Natural killer cell (primary cell): Measurements from ENCODE around the gene CDK14. TPM values are rescaled to one million over a fixed set of nuclear protein-coding genes. Genes with fewer than 3 reads are reported as not detected.

Experiments
- ATAC-seq, 3 donors: fragments of 150-1000 bp in 2 of 3; fragments of 200-7000 bp in 1 of 3; cut with Tn5 transposase; 1 replicate in 1 of 3; 2 replicates in 2 of 3; pipeline ENCODE4 v1.10.0; 2021; ENCODE audit warnings: mild to moderate bottlenecking in 2 of 3, moderate library complexity in 2 of 3
- DNase-seq, 2 donors: peaks; one replicate each; pipeline versions ENCODE4 v3.0.0 to v3.0.0-alpha.2; 2013 to 2021; ENCODE audit warnings: mixed read lengths in 1 of 2
- H3K27ac ChIP-seq: one replicate; pipeline ENCODE4 v1.5.1; 2013; ENCODE audit warnings: mild to moderate bottlenecking, low read length
- H3K27me3 ChIP-seq: one replicate; pipeline ENCODE4 v1.6.1; 2013; ENCODE audit warnings: low read length; ENCODE audit not compliant: control insufficient read depth, insufficient read depth
- H3K36me3 ChIP-seq: one replicate; pipeline ENCODE4 v1.6.1; 2013; ENCODE audit warnings: low read length; ENCODE audit not compliant: control insufficient read depth, insufficient read depth
- H3K4me1 ChIP-seq: one replicate; pipeline ENCODE4 v1.6.1; 2013; ENCODE audit warnings: low read length; ENCODE audit not compliant: control insufficient read depth, insufficient read depth
- H3K4me3 ChIP-seq: one replicate; pipeline ENCODE4 v1.5.1; 2013; ENCODE audit warnings: low read length
- H3K9me3 ChIP-seq: one replicate; pipeline ENCODE4 v1.6.1; 2013; ENCODE audit warnings: low read length; ENCODE audit not compliant: control insufficient read depth, insufficient read depth
- H3K27ac Mint-ChIP-seq, 2 donors: one replicate each; pipeline ENCODE4 v1.8.0; 2022; ENCODE audit warnings: mild to moderate bottlenecking in 2 of 2, mixed read lengths in 2 of 2, moderate library complexity in 1 of 2
- H3K27me3 Mint-ChIP-seq, 2 donors: one replicate each; pipeline ENCODE4 v1.8.0; 2022; ENCODE audit warnings: low read depth in 2 of 2, mixed read lengths in 2 of 2
- H3K36me3 Mint-ChIP-seq: one replicate; pipeline ENCODE4 v1.8.0; 2022; ENCODE audit warnings: mixed read lengths
- H3K4me1 Mint-ChIP-seq, 2 donors: one replicate each; pipeline ENCODE4 v1.8.0; 2022; ENCODE audit warnings: mixed read lengths in 2 of 2
- H3K4me3 Mint-ChIP-seq: one replicate; pipeline ENCODE4 v1.8.0; 2022; ENCODE audit warnings: mild to moderate bottlenecking, moderate library complexity, mixed read lengths
- H3K9me3 Mint-ChIP-seq, 2 donors: one replicate each; pipeline ENCODE4 v1.8.0; 2022; ENCODE audit warnings: mixed read lengths in 2 of 2
- WGBS: methylation state at CpG from one replicate; pipeline ENCODE4 v1.1.7; 2013; ENCODE audit warnings: missing lambda C conversion rate; ENCODE audit not compliant: insufficient coverage; 5-methylcytosine and 5-hydroxymethylcytosine counted together
- intact Hi-C: fragments of 100-400 bp; cut with micrococcal nuclease; formaldehyde crosslinking; loops from one replicate; pipeline ENCODE4 v1.14.2; 2022
- total RNA-seq, 4 donors: library from RNA; stranded (reverse); fragments of 120-200 nt in 1 of 4; gene quantifications; one replicate each; pipeline versions ENCODE4 v1.2.3 to v1.2.4, GENCODE V29; 2013 to 2022
- TF ChIP-seq, protein P1 (sequence below): fragments of 200-600 bp; IDR thresholded peaks from one replicate; pipeline ENCODE4 v1.8.0; 2022; ENCODE audit warnings: antibody characterized with exemption

Gene CDK14
- total RNA-seq, 3 donors from 2014 or later (not counting 1 experiment from before 2014, with no cell fraction given), result 1.2 to 12.5 (median 1.9) TPM

DNA sequence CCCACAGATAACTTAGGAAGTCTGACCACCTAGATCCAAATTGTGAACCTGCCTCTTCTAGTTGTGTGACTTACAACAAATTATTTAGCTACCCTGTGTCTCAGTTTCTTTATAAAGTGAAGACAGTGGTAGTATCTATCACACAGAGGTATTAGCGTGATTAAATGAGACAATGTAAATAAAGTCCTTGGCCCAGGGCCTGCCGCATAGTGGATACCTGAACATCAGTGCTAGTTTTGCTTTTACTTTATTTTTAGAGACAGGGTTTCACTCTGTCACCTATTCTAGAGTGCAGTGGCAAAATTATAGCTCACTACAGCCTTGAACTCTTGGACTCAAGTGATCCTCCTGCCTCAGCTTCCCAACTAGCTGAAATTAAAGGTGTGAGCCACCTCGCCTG, 177.1 kb downstream of the CDK14 start:
- Mint-ChIP-seq H3K4me3 (no peak overlapping the region), H3K4me1 (no peaks in the 10 kb centered on the region), H3K27ac (no peak overlapping the region), H3K27me3 (no peaks in the 10 kb centered on the region), H3K9me3 (peaks cover 9 to 12% of the 10 kb centered on the region in 2 donors), H3K36me3 (no peaks in the 10 kb centered on the region)
- Histone ChIP-seq H3K9me3 (peaks cover 5% of the 10 kb centered on the region), H3K4me3 (no peak overlapping the region), H3K27ac (no peak overlapping the region), H3K36me3 (no peaks in the 10 kb centered on the region), H3K27me3 (no peaks in the 10 kb centered on the region), H3K4me1 (no peaks in the 10 kb centered on the region)
- TF ChIP-seq, protein P1, sequence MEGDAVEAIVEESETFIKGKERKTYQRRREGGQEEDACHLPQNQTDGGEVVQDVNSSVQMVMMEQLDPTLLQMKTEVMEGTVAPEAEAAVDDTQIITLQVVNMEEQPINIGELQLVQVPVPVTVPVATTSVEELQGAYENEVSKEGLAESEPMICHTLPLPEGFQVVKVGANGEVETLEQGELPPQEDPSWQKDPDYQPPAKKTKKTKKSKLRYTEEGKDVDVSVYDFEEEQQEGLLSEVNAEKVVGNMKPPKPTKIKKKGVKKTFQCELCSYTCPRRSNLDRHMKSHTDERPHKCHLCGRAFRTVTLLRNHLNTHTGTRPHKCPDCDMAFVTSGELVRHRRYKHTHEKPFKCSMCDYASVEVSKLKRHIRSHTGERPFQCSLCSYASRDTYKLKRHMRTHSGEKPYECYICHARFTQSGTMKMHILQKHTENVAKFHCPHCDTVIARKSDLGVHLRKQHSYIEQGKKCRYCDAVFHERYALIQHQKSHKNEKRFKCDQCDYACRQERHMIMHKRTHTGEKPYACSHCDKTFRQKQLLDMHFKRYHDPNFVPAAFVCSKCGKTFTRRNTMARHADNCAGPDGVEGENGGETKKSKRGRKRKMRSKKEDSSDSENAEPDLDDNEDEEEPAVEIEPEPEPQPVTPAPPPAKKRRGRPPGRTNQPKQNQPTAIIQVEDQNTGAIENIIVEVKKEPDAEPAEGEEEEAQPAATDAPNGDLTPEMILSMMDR, result no peak
- DNase-seq (no peak), ATAC-seq (no peak)
- WGBS, result 87% methylated on average over 3 of the region's 3 CpGs
- intact Hi-C loops, result no loop called here

- Histone ChIP-seq H3K9me3 (peaks cover 5% of the 10 kb centered on the region), H3K4me3 (no peak overlapping the region), H3K36me3 (no peaks in the 10 kb centered on the region), H3K27me3 (no peaks in the 10 kb centered on the region), H3K27ac (no peak overlapping the region), H3K4me1 (no peaks in the 10 kb centered on the region)
- DNase-seq (no peak), ATAC-seq (no peak)
- H3K4me3 Mint-ChIP-seq, result no peak overlapping the region
- H3K4me1 Mint-ChIP-seq, result no peaks in the 10 kb centered on the region
- peaks cover 9 to 12% of the 10 kb centered on the region in 2 donors for H3K9me3 Mint-ChIP-seq
- no peak overlapping the region for H3K27ac Mint-ChIP-seq
- 86% methylated on average over 3 of the region's 3 CpGs for WGBS
- TF ChIP-seq, protein P1, result no peak
- H3K27me3 Mint-ChIP-seq, result no peaks in the 10 kb centered on the region
- intact Hi-C loops, result no loop called here
- H3K36me3 Mint-ChIP-seq, result no peaks in the 10 kb centered on the region
Measured at GRCh38 chr7:90774706-90775105, 178.6 kb downstream of the CDK14 start.

GRCh38 chr7:90775383-90775965, 179.4 kb downstream of the CDK14 start:
- Histone ChIP-seq H3K27me3 (no peaks in the 10 kb centered on the region), H3K27ac (no peak overlapping the region), H3K36me3 (no peaks in the 10 kb centered on the region), H3K4me1 (no peaks in the 10 kb centered on the region), H3K4me3 (no peak overlapping the region), H3K9me3 (peaks cover 5% of the 10 kb centered on the region)
- Mint-ChIP-seq H3K4me1 (no peaks in the 10 kb centered on the region), H3K27ac (no peak overlapping the region), H3K4me3 (no peak overlapping the region), H3K36me3 (no peaks in the 10 kb centered on the region), H3K9me3 (peaks cover 9 to 12% of the 10 kb centered on the region in 2 donors), H3K27me3 (no peaks in the 10 kb centered on the region)
- intact Hi-C loops, result no loop called here
- no peak for ATAC-seq
- 60% methylated on average over 1 of the region's 1 CpG for WGBS
- TF ChIP-seq, protein P1, result no peak
- DNase-seq, result no peak

GRCh38 chr7:90777041-90777440, 180.9 kb downstream of the CDK14 start:
- intact Hi-C loops, result no loop called here
- WGBS, result 75% methylated on average over 2 of the region's 2 CpGs
- Mint-ChIP-seq H3K9me3 (peaks cover 2% of the 10 kb centered on the region in 2 donors), H3K27me3 (no peaks in the 10 kb centered on the region), H3K4me1 (no peaks in the 10 kb centered on the region), H3K4me3 (no peak overlapping the region), H3K36me3 (no peaks in the 10 kb centered on the region), H3K27ac (no peak overlapping the region)
- Histone ChIP-seq H3K36me3 (no peaks in the 10 kb centered on the region), H3K27ac (no peak overlapping the region), H3K4me1 (no peaks in the 10 kb centered on the region), H3K9me3 (no peaks in the 10 kb centered on the region), H3K27me3 (no peaks in the 10 kb centered on the region), H3K4me3 (no peak overlapping the region)
- no peak for DNase-seq
- TF ChIP-seq, protein P1, result no peak
- no peak for ATAC-seq
